SJSA1 (cell line): Measurements from ENCODE around the gene TMEM120B. TPM values are rescaled to one million over a fixed set of nuclear protein-coding genes. Genes with fewer than 3 reads are reported as not detected.
"Not testable (repeated sequence)": the region's sequence is repeated elsewhere in the genome, so short reads cannot be mapped to it uniquely, and the experiment has no call there.

ENCODE experiments used
- DNase-seq, 2 experiments: peaks; one replicate each; pipeline ENCODE4 v3.0.0-alpha.2; 2015 to 2020; ENCODE audit warnings: low spot score in 2 of 2, low read depth in 1 of 2
- H3K27ac ChIP-seq: fragments of 250-450 bp; sonication (Bioruptor Pico); 2 replicates; pipeline ENCODE4 v1.5.1; 2020; ENCODE audit warnings: mild to moderate bottlenecking, moderate library complexity
- H3K27me3 ChIP-seq: fragments of 250-450 bp; sonication (Bioruptor Pico); replicated peaks from 2 replicates; pipeline ENCODE4 v1.5.1; 2020; ENCODE audit warnings: mild to moderate bottlenecking, moderate library complexity
- H3K36me3 ChIP-seq: fragments of 250-450 bp; sonication (Bioruptor Pico); 2 replicates; pipeline ENCODE4 v1.5.1; 2020; ENCODE audit warnings: mild to moderate bottlenecking
- H3K4me1 ChIP-seq: fragments of 250-450 bp; sonication (Bioruptor Pico); replicated peaks from 2 replicates; pipeline ENCODE4 v1.6.1; 2021; ENCODE audit warnings: mild to moderate bottlenecking
- H3K4me3 ChIP-seq: fragments of 250-450 bp; sonication (Bioruptor Pico); 2 replicates; pipeline ENCODE4 v1.5.1; 2020; ENCODE audit warnings: mild to moderate bottlenecking
- H3K9me3 ChIP-seq: fragments of 250-450 bp; sonication (Bioruptor Pico); replicated peaks from 2 replicates; pipeline ENCODE4 v1.5.1; 2020; ENCODE audit warnings: mild to moderate bottlenecking
- total RNA-seq: library from RNA; depleted of rRNA; stranded (reverse); fragments of >200 nt; shearing (Covaris generic); gene quantifications from 2 replicates; pipeline ENCODE4 v1.2.3, GENCODE V29; 2014; rRNA removed

Gene TMEM120B
- 6.5 and 14.0 TPM in 2 replicates for total RNA-seq

- peaks cover 7% of the 10 kb centered on the region for H3K36me3 ChIP-seq
- H3K9me3 ChIP-seq = no peaks in the 10 kb centered on the region; the same call in 1 of the 2 replicates
- peak within 1 kb of the TSS; percentile 97 for H3K4me3 ChIP-seq
- no peaks in the 10 kb centered on the region for H3K27me3 ChIP-seq
- H3K4me1 ChIP-seq = peaks cover 34% of the 10 kb centered on the region
- peak within 1 kb of the TSS; percentile 54 for H3K27ac ChIP-seq
- peak; percentile 36 to 78 for DNase-seq
Measured at GRCh38 chr12:121712461-121713256, at the start of gene TMEM120B. TSS of gene TMEM120B (plus strand) at chr12:121712752. CDS start at chr12:121712896, 144 bp downstream.

- Histone ChIP-seq H3K27me3 (no peaks in the 10 kb centered on the region), H3K4me3 (no peak overlapping the region), H3K9me3 (no peaks in the 10 kb centered on the region), H3K4me1 (no peaks in the 10 kb centered on the region), H3K27ac (no peak overlapping the region), H3K36me3 (no peaks in the 10 kb centered on the region)
- no peak for DNase-seq
Measured at GRCh38 chr12:121663610-121663929, 49.0 kb upstream of the TMEM120B start.

GRCh38 chr12:121666829-121667228, 45.7 kb upstream of the TMEM120B start:
- not testable (repeated sequence) for H3K27me3 ChIP-seq, H3K4me3 ChIP-seq, H3K36me3 ChIP-seq, DNase-seq, H3K4me1 ChIP-seq, H3K9me3 ChIP-seq, H3K27ac ChIP-seq

- Histone ChIP-seq H3K27me3 (no peaks in the 10 kb centered on the region), H3K27ac (no peak overlapping the region), H3K4me1 (peaks cover 11% of the 10 kb centered on the region), H3K4me3 (no peak overlapping the region), H3K9me3 (no peaks in the 10 kb centered on the region), H3K36me3 (no peaks in the 10 kb centered on the region)
- DNase-seq = peak; percentile 31 to 64
Measured at GRCh38 chr12:121668750-121669520, 43.6 kb upstream of the TMEM120B start.

- DNase-seq = no peak
- Histone ChIP-seq H3K36me3 (no peaks in the 10 kb centered on the region), H3K4me3 (no peak within 1 kb of the TSS), H3K27me3 (no peaks in the 10 kb centered on the region), H3K9me3 (no peaks in the 10 kb centered on the region), H3K4me1 (peaks cover 11% of the 10 kb centered on the region), H3K27ac (no peak within 1 kb of the TSS)
Measured at GRCh38 chr12:121669521-121669900, 43.0 kb upstream of the TMEM120B start, which contains the start of gene MORN3. TSS of gene MORN3 (minus strand) at chr12:121669654. CDS start at chr12:121669483, 171 bp downstream.

- Histone ChIP-seq H3K27me3 (no peaks in the 10 kb centered on the region), H3K4me1 (peaks cover 11% of the 10 kb centered on the region), H3K27ac (peak overlapping the region; percentile 49; the same call in 1 of the 2 replicates), H3K36me3 (no peaks in the 10 kb centered on the region), H3K9me3 (no peaks in the 10 kb centered on the region), H3K4me3 (peak overlapping the region; percentile 34)
- DNase-seq = no peak
Measured at GRCh38 chr12:121673013-121673511, 39.5 kb upstream of the TMEM120B start.

GRCh38 chr12:121676190-121676589, 36.4 kb upstream of the TMEM120B start:
- DNase-seq = no peak
- no peaks in the 10 kb centered on the region for H3K27me3 ChIP-seq
- peaks cover 11% of the 10 kb centered on the region for H3K4me1 ChIP-seq
- no peaks in the 10 kb centered on the region for H3K9me3 ChIP-seq
- no peak overlapping the region for H3K4me3 ChIP-seq
- H3K36me3 ChIP-seq = no peaks in the 10 kb centered on the region
- no peak overlapping the region for H3K27ac ChIP-seq

- Histone ChIP-seq H3K4me3 (no peak overlapping the region), H3K4me1 (no peaks in the 10 kb centered on the region), H3K27me3 (no peaks in the 10 kb centered on the region), H3K36me3 (no peaks in the 10 kb centered on the region), H3K9me3 (no peaks in the 10 kb centered on the region), H3K27ac (no peak overlapping the region)
- no peak for DNase-seq
Measured at GRCh38 chr12:121678305-121678704, 34.2 kb upstream of the TMEM120B start.

GRCh38 chr12:121678716-121679300, 33.7 kb upstream of the TMEM120B start:
- H3K4me3 ChIP-seq = no peak overlapping the region
- H3K27me3 ChIP-seq = no peaks in the 10 kb centered on the region
- no peaks in the 10 kb centered on the region for H3K36me3 ChIP-seq
- no peaks in the 10 kb centered on the region for H3K4me1 ChIP-seq
- no peak for DNase-seq
- H3K9me3 ChIP-seq = no peaks in the 10 kb centered on the region
- no peak overlapping the region for H3K27ac ChIP-seq

- H3K36me3 ChIP-seq, H3K27ac ChIP-seq, H3K4me1 ChIP-seq, DNase-seq, H3K9me3 ChIP-seq, H3K27me3 ChIP-seq, H3K4me3 ChIP-seq: not testable (repeated sequence)
Measured at GRCh38 chr12:121679661-121680197, 32.8 kb upstream of the TMEM120B start.

GRCh38 chr12:121688966-121689365, 23.6 kb upstream of the TMEM120B start:
- Histone ChIP-seq H3K27ac (no peak overlapping the region), H3K9me3 (no peaks in the 10 kb centered on the region), H3K4me3 (no peak overlapping the region), H3K36me3 (no peaks in the 10 kb centered on the region), H3K27me3 (no peaks in the 10 kb centered on the region), H3K4me1 (peaks cover 8% of the 10 kb centered on the region)
- DNase-seq = no peak

- Histone ChIP-seq H3K27me3 (no peaks in the 10 kb centered on the region), H3K4me1 (peaks cover 8% of the 10 kb centered on the region), H3K4me3 (no peak overlapping the region), H3K36me3 (no peaks in the 10 kb centered on the region), H3K9me3 (no peaks in the 10 kb centered on the region), H3K27ac (no peak overlapping the region)
- DNase-seq = no peak
Measured at GRCh38 chr12:121689430-121689829, 23.1 kb upstream of the TMEM120B start.

GRCh38 chr12:121692744-121693143, 19.8 kb upstream of the TMEM120B start:
- not testable (repeated sequence) for H3K27ac ChIP-seq, H3K4me3 ChIP-seq, DNase-seq, H3K36me3 ChIP-seq, H3K9me3 ChIP-seq, H3K27me3 ChIP-seq, H3K4me1 ChIP-seq
